KMS-11 (cell line): ENCODE data around the gene KTN1.

Experiments used
- H2AFZ ChIP-seq: fragments of 200-600 bp; sonication (generic); 2 replicates; pipeline ENCODE4 v1.6.1; 2016; ENCODE audit warnings: antibody characterized with exemption, mixed run types, low read depth
- H3K27ac ChIP-seq: fragments of 200-600 bp; sonication (generic); 2 replicates; pipeline ENCODE4 v1.6.1; 2016; ENCODE audit warnings: mild to moderate bottlenecking, mixed run types
- H3K27me3 ChIP-seq: fragments of 200-600 bp; sonication (generic); 2 replicates; pipeline ENCODE4 v1.6.1; 2017; ENCODE audit warnings: mild to moderate bottlenecking, low read depth, mixed run types, moderate library complexity; ENCODE audit not compliant: insufficient read depth
- H3K36me3 ChIP-seq: fragments of 200-600 bp; sonication (generic); 2 replicates; pipeline ENCODE4 v1.6.1; 2017; ENCODE audit warnings: mild to moderate bottlenecking, mixed run types; ENCODE audit not compliant: insufficient read depth
- H3K4me1 ChIP-seq: fragments of 200-600 bp; sonication (generic); 2 replicates; pipeline ENCODE4 v1.6.1; 2016; ENCODE audit warnings: mild to moderate bottlenecking, low read depth, mixed run types; ENCODE audit not compliant: poor library complexity, severe bottlenecking
- H3K4me2 ChIP-seq: fragments of 200-600 bp; sonication (generic); 2 replicates; pipeline ENCODE4 v1.7.0; 2016; ENCODE audit warnings: mild to moderate bottlenecking, mixed run types
- H3K4me3 ChIP-seq: fragments of 200-600 bp; sonication (generic); IDR thresholded peaks from 2 replicates; pipeline ENCODE4 v1.6.1; 2017; ENCODE audit warnings: low read depth, low read length, mixed read lengths; ENCODE audit not compliant: insufficient read depth
- H3K79me2 ChIP-seq: fragments of 200-600 bp; sonication (generic); 2 replicates; pipeline ENCODE4 v1.6.1; 2016; ENCODE audit warnings: low read depth, mixed run types; ENCODE audit not compliant: insufficient read depth
- H3K9ac ChIP-seq: fragments of 200-600 bp; sonication (generic); 2 replicates; pipeline ENCODE4 v1.6.1; 2016; ENCODE audit warnings: mild to moderate bottlenecking, mixed run types
- H4K20me1 ChIP-seq: fragments of 200-600 bp; sonication (generic); 2 replicates; pipeline ENCODE4 v1.6.1; 2016; ENCODE audit warnings: mild to moderate bottlenecking, mixed run types; ENCODE audit not compliant: insufficient read depth
- TF ChIP-seq, protein P1 (sequence below): fragments of 200-600 bp; sonication (generic); conservative IDR thresholded peaks from 2 replicates; pipeline ENCODE4 v1.6.1; 2017; ENCODE audit warnings: low read depth, mild to moderate bottlenecking, antibody characterized with exemption, low read length, moderate library complexity, mixed read lengths

The KTN1 gene

DNA sequence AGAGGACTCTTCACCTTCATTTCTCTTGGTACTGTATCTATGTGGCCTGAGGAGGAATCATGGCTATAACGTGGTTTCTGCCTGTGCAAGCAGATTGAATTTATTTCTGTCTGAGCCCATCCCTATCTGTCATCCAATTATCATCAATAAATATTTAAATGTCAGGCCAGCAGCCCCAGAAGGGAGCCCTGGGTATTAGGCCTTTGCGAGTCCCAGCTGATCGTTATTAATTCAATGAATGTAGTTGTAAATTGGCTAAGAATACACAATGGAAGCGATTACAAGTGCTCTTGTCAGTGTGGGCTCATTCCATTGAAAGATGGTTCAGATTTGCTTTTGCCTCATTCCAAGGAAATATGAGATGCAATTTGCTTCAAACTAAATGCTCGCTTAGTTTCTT, 142.0 kb downstream of the KTN1 start:
- H3K27ac ChIP-seq = no peak overlapping the region
- no peaks in the 10 kb centered on the region for H4K20me1 ChIP-seq
- no peaks in the 10 kb centered on the region for H3K4me1 ChIP-seq
- H3K79me2 ChIP-seq = no peaks in the 10 kb centered on the region
- TF ChIP-seq, protein P1, sequence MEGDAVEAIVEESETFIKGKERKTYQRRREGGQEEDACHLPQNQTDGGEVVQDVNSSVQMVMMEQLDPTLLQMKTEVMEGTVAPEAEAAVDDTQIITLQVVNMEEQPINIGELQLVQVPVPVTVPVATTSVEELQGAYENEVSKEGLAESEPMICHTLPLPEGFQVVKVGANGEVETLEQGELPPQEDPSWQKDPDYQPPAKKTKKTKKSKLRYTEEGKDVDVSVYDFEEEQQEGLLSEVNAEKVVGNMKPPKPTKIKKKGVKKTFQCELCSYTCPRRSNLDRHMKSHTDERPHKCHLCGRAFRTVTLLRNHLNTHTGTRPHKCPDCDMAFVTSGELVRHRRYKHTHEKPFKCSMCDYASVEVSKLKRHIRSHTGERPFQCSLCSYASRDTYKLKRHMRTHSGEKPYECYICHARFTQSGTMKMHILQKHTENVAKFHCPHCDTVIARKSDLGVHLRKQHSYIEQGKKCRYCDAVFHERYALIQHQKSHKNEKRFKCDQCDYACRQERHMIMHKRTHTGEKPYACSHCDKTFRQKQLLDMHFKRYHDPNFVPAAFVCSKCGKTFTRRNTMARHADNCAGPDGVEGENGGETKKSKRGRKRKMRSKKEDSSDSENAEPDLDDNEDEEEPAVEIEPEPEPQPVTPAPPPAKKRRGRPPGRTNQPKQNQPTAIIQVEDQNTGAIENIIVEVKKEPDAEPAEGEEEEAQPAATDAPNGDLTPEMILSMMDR = no peak
- H3K36me3 ChIP-seq = no peaks in the 10 kb centered on the region
- H3K9ac ChIP-seq = no peak overlapping the region
- no peak overlapping the region for H2AFZ ChIP-seq
- no peak overlapping the region for H3K4me3 ChIP-seq
- no peaks in the 10 kb centered on the region for H3K27me3 ChIP-seq
- H3K4me2 ChIP-seq = no peak overlapping the region

DNA sequence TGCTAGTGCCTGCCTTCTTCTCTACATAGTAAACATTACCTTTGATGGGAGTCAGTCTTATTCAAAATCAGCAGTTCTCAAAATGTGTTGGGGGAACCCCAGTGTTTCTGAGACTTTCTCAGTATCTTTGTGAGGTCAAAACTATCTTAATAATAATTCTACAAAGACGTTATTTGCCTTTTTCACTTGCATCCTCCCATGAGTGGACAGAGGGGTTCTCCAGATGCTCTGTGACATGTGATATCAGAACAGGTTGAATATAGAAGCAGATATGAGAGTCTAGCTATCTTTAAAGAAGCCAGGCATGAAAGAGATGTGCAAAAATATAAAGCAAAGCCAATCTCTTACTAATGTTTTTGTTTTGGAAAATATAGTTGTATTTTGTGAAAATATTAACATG, 144.7 kb downstream of the KTN1 start:
- Histone ChIP-seq H3K79me2 (no peaks in the 10 kb centered on the region), H3K27ac (no peak overlapping the region), H3K4me2 (no peak overlapping the region), H3K36me3 (no peaks in the 10 kb centered on the region), H3K4me1 (no peaks in the 10 kb centered on the region), H3K27me3 (no peaks in the 10 kb centered on the region), H2AFZ (no peak overlapping the region), H4K20me1 (no peaks in the 10 kb centered on the region), H3K4me3 (no peak overlapping the region), H3K9ac (no peak overlapping the region)
- TF ChIP-seq, protein P1 = no peak

DNA sequence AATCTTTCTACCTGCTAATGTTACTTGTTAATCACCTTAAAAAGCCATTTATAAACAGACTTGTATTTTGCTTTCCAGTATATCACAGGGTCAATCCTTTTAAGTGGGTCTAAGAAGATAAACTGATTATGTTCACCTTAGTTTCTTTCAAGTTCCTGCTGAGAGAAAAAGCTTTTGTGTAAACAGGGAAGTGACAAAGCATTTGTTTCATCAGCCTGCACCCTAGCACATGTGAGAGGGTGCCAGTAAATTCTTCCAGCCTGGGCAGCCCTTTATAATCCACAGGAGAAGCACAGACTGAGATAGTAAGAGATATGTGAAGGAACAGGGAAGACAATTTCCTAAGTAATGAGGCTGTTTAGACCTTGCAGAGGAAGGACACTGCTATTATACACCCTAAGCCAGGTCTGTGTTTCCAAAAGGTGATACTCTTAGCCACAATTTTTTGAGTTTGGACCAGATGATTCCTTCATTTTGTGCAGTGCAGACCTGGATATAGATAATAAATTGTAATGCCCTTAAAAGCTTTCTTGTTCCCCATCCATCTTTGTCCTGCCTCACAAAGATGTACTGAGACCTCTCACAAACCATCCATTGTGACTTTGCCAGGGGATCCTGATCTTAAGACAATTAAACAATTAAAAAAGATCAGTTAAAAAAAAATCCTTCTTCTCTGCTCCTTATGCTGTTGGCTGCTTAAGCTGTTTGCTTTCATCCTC, 150.7 kb downstream of the KTN1 start:
- no peaks in the 10 kb centered on the region for H3K36me3 ChIP-seq
- no peak overlapping the region for H2AFZ ChIP-seq

DNA sequence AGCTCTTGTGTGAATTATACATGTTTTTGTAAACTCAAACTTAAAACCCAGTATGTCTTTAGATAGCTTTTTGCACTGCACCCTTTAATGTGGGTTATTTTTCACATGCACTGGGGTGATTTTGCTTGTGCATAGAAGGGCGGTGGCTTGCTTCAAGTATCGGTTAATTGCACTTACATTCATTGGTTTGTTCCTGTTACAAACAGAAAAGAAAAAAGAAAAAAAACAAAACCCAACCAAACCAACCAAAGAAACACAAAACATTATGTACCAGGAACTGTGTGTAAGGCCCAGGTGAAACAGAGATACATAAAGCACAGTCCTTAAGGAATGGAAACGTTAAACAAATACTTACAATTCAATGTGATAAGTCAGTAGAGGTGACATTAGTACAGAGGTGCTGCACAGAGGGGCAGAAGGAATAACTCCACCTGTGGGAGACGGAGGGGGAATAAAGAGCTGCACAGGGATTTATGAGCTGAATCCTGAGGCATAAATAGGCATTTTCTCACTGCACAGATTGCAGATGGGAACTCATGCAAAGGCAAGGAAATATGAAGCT, 151.4 kb downstream of the KTN1 start:
- TF ChIP-seq, protein P1 = no peak
- Histone ChIP-seq H4K20me1 (no peaks in the 10 kb centered on the region), H3K4me3 (no peak overlapping the region), H3K79me2 (no peaks in the 10 kb centered on the region), H3K36me3 (no peaks in the 10 kb centered on the region), H3K9ac (no peak overlapping the region), H2AFZ (no peak overlapping the region), H3K27me3 (no peaks in the 10 kb centered on the region), H3K4me1 (no peaks in the 10 kb centered on the region), H3K4me2 (no peak overlapping the region), H3K27ac (no peak overlapping the region)

More for the DNA sequence above, 150.7 kb downstream of the KTN1 start:
- Histone ChIP-seq H3K4me2 (no peak overlapping the region), H4K20me1 (no peaks in the 10 kb centered on the region), H3K79me2 (no peaks in the 10 kb centered on the region), H3K4me3 (no peak overlapping the region), H3K27ac (no peak overlapping the region), H3K4me1 (no peaks in the 10 kb centered on the region), H3K27me3 (no peaks in the 10 kb centered on the region), H3K9ac (no peak overlapping the region)
- TF ChIP-seq, protein P1 = no peak
